ENCODE data around the gene ZNF446. TPM values are rescaled to one million over a fixed set of nuclear protein-coding genes. Genes with fewer than 3 reads are reported as not detected.
A peak's percentile ranks its signal among the peaks of the same experiment; 100 is the strongest.

Gene ZNF446
- total RNA-seq, 1 experiment from 2014 or later: 8.9 TPM

- H3K4me3 ChIP-seq (ENCODE audit: low read length): no peak overlapping the region
- TF ChIP-seq EZH2 (IDR thresholded peaks at IDR 0.05; ENCODE audit: low read length, unreplicated experiment): no peak
- no peak for TF ChIP-seq EZH2phosphoT487 (IDR thresholded peaks at IDR 0.05; ENCODE audit: borderline replicate concordance, low read length)
- TF ChIP-seq, protein P1, sequence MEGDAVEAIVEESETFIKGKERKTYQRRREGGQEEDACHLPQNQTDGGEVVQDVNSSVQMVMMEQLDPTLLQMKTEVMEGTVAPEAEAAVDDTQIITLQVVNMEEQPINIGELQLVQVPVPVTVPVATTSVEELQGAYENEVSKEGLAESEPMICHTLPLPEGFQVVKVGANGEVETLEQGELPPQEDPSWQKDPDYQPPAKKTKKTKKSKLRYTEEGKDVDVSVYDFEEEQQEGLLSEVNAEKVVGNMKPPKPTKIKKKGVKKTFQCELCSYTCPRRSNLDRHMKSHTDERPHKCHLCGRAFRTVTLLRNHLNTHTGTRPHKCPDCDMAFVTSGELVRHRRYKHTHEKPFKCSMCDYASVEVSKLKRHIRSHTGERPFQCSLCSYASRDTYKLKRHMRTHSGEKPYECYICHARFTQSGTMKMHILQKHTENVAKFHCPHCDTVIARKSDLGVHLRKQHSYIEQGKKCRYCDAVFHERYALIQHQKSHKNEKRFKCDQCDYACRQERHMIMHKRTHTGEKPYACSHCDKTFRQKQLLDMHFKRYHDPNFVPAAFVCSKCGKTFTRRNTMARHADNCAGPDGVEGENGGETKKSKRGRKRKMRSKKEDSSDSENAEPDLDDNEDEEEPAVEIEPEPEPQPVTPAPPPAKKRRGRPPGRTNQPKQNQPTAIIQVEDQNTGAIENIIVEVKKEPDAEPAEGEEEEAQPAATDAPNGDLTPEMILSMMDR (conservative IDR thresholded peaks at IDR 0.05; ENCODE audit: low read depth, low read length): no peak
- no peak overlapping the region for H3K9ac ChIP-seq (ENCODE audit: low read length)
- 0 out of 2 replicates have a peak, but pooled peaks cover 5% of the 10 kb centered on the region for H4K20me1 ChIP-seq (ENCODE audit: low read length)
- DNase-seq (no peak), ATAC-seq (no peak)
- H3K9me3 ChIP-seq (ENCODE audit: low read length): no peaks in the 10 kb centered on the region
- no peak overlapping the region for H2AFZ ChIP-seq (ENCODE audit: low read length)
- H3K27me3 ChIP-seq (ENCODE audit: low read length): no peaks in the 10 kb centered on the region
- intact Hi-C loops (cut with micrococcal nuclease): no loop called here
- H3K4me2 ChIP-seq (ENCODE audit: low read length): no peak overlapping the region
- H3K4me1 ChIP-seq (ENCODE audit: insufficient read depth, low read length): peaks cover 16% of the 10 kb centered on the region
- ChIA-PET POLR2A (ENCODE audit: unreplicated experiment) (no interaction called here), CTCF (no interaction called here)
- H3F3A ChIP-seq (ENCODE audit: low read length, unreplicated experiment): peaks cover 7% of the 10 kb centered on the region
- no peaks in the 10 kb centered on the region for H3K9me2 ChIP-seq (replicated peaks; ENCODE audit: low read length)
- no TSS peak for BruUV-seq (replicated peaks)
- H3K79me2 ChIP-seq (ENCODE audit: low read length): peaks cover 4% of the 10 kb centered on the region; the same call in 1 of the 2 replicates
- H3K36me3 ChIP-seq (ENCODE audit: low read depth, low read length): 0 out of 2 replicates have a peak, but pooled peaks cover 4% of the 10 kb centered on the region
- no peak overlapping the region for H3K27ac ChIP-seq (ENCODE audit: low read length)
Measured at GRCh38 chr19:58455306-58455705, 20.8 kb upstream of the ZNF446 start.

GRCh38 chr19:58456111-58456510 is 20.0 kb upstream of the ZNF446 start:
- no peaks in the 10 kb centered on the region for H3K9me2 ChIP-seq (replicated peaks; ENCODE audit: low read length)
- no peak overlapping the region for H3K4me3 ChIP-seq (ENCODE audit: low read length)
- POLR2A ChIA-PET (ENCODE audit: unreplicated experiment): no interaction called here
- no peak for TF ChIP-seq EZH2phosphoT487 (IDR thresholded peaks at IDR 0.05; ENCODE audit: borderline replicate concordance, low read length)
- TF ChIP-seq EZH2 (IDR thresholded peaks at IDR 0.05; ENCODE audit: low read length, unreplicated experiment): no peak
- TF ChIP-seq, protein P1 (conservative IDR thresholded peaks at IDR 0.05; ENCODE audit: low read depth, low read length): no peak
- no peak overlapping the region for H3K4me2 ChIP-seq (ENCODE audit: low read length)
- H3K36me3 ChIP-seq (ENCODE audit: low read depth, low read length): 0 out of 2 replicates have a peak, but pooled peaks cover 4% of the 10 kb centered on the region
- no peak overlapping the region for H3K27ac ChIP-seq (ENCODE audit: low read length)
- H3K9me3 ChIP-seq (ENCODE audit: low read length): no peaks in the 10 kb centered on the region
- CTCF ChIA-PET: no interaction called here
- 0 out of 2 replicates have a peak, but pooled peaks cover 5% of the 10 kb centered on the region for H4K20me1 ChIP-seq (ENCODE audit: low read length)
- no peak overlapping the region for H2AFZ ChIP-seq (ENCODE audit: low read length)
- no TSS peak for BruUV-seq (replicated peaks)
- peaks cover 7% of the 10 kb centered on the region for H3F3A ChIP-seq (ENCODE audit: low read length, unreplicated experiment)
- no peak for DNase-seq
- intact Hi-C loops (cut with micrococcal nuclease): no loop called here
- no peaks in the 10 kb centered on the region for H3K27me3 ChIP-seq (ENCODE audit: low read length)
- peaks cover 4% of the 10 kb centered on the region; the same call in 1 of the 2 replicates for H3K79me2 ChIP-seq (ENCODE audit: low read length)
- ATAC-seq: no peak
- H3K9ac ChIP-seq (ENCODE audit: low read length): no peak overlapping the region
- H3K4me1 ChIP-seq (ENCODE audit: insufficient read depth, low read length): peaks cover 16% of the 10 kb centered on the region

- H3K4me3 ChIP-seq (ENCODE audit: low read length): no peak overlapping the region
- intact Hi-C loops (cut with micrococcal nuclease): no loop called here
- CTCF ChIA-PET: no interaction called here
- H4K20me1 ChIP-seq (ENCODE audit: low read length): 0 out of 2 replicates have a peak, but pooled peaks cover 5% of the 10 kb centered on the region
- peaks cover 7% of the 10 kb centered on the region for H3F3A ChIP-seq (ENCODE audit: low read length, unreplicated experiment)
- TF ChIP-seq EZH2phosphoT487 (IDR thresholded peaks at IDR 0.05; ENCODE audit: borderline replicate concordance, low read length) (no peak), EZH2 (IDR thresholded peaks at IDR 0.05; ENCODE audit: low read length, unreplicated experiment) (no peak)
- TF ChIP-seq, protein P1 (conservative IDR thresholded peaks at IDR 0.05; ENCODE audit: low read depth, low read length): no peak
- H3K9me3 ChIP-seq (ENCODE audit: low read length): no peaks in the 10 kb centered on the region
- H3K79me2 ChIP-seq (ENCODE audit: low read length): no peaks in the 10 kb centered on the region
- 0 out of 2 replicates have a peak, but pooled peaks cover 4% of the 10 kb centered on the region for H3K36me3 ChIP-seq (ENCODE audit: low read depth, low read length)
- DNase-seq (peak; percentile 93), ATAC-seq (peak; percentile 99)
- POLR2A ChIA-PET (ENCODE audit: unreplicated experiment): no interaction called here
- H3K4me2 ChIP-seq (ENCODE audit: low read length): peak overlapping the region; percentile 38
- H3K4me1 ChIP-seq (ENCODE audit: insufficient read depth, low read length): peaks cover 16% of the 10 kb centered on the region
- no peaks in the 10 kb centered on the region for H3K27me3 ChIP-seq (ENCODE audit: low read length)
- H3K9me2 ChIP-seq (replicated peaks; ENCODE audit: low read length): no peaks in the 10 kb centered on the region
- no peak overlapping the region for H2AFZ ChIP-seq (ENCODE audit: low read length)
- no TSS peak for BruUV-seq (replicated peaks)
- H3K9ac ChIP-seq (ENCODE audit: low read length): no peak overlapping the region
- peak overlapping the region; percentile 1; the same call in 1 of the 2 replicates for H3K27ac ChIP-seq (ENCODE audit: low read length)
Measured at GRCh38 chr19:58460039-58460438, 16.1 kb upstream of the ZNF446 start.
